Thymus (tissue), 11 donors: ENCODE data around the gene SCD5. TPM values are rescaled to one million over a fixed set of nuclear protein-coding genes. Genes with fewer than 3 reads are reported as not detected.
A peak's percentile ranks its signal among the peaks of the same experiment; 100 is the strongest.

ENCODE experiments used
- DNase-seq, 9 donors: peaks; one replicate each; pipeline ENCODE4 v3.0.0-alpha.2; 2013; ENCODE audit warnings: low spot score in 9 of 9, low read depth in 6 of 9, missing footprints in 1 of 9
- H3K27ac ChIP-seq, 2 donors: one replicate each; pipeline ENCODE4 v1.5.1; 2013; ENCODE audit warnings: control low read depth in 1 of 2, low read depth in 1 of 2, low read length in 1 of 2, mild to moderate bottlenecking in 1 of 2, moderate library complexity in 1 of 2
- H3K27me3 ChIP-seq, 2 donors: one replicate each; pipeline ENCODE4 v1.5.1; 2013; ENCODE audit warnings: low read length in 1 of 2; ENCODE audit not compliant: control insufficient read depth in 2 of 2, insufficient read depth in 1 of 2
- H3K36me3 ChIP-seq, 2 donors: one replicate each; pipeline ENCODE4 v1.5.1; 2013; ENCODE audit warnings: low read length in 1 of 2, mild to moderate bottlenecking in 1 of 2, moderate library complexity in 1 of 2; ENCODE audit not compliant: control insufficient read depth in 2 of 2, insufficient read depth in 2 of 2
- H3K4me1 ChIP-seq, 2 donors: one replicate each; pipeline ENCODE4 v1.5.1; 2013; ENCODE audit warnings: low read length in 2 of 2; ENCODE audit not compliant: control insufficient read depth in 2 of 2, insufficient read depth in 2 of 2
- H3K4me3 ChIP-seq, 2 donors: one replicate each; pipeline ENCODE4 v1.5.1; 2013; ENCODE audit warnings: low read length in 2 of 2, control low read depth in 1 of 2, mild to moderate bottlenecking in 1 of 2
- H3K9me3 ChIP-seq, 2 donors: one replicate each; pipeline ENCODE4 v1.5.1; 2013; ENCODE audit warnings: low read length in 1 of 2, mild to moderate bottlenecking in 1 of 2; ENCODE audit not compliant: control insufficient read depth in 2 of 2, insufficient read depth in 1 of 2
- WGBS: extraction: QIAGEN DNeasy Blood & Tissue Kit; methylation state at CpG from one replicate; pipeline ENCODE4 v1.1.7; 2013; 5-methylcytosine and 5-hydroxymethylcytosine counted together
- polyA plus RNA-seq: library from polyadenylated mRNA; stranded (reverse); fragments of 200-250 nt; gene quantifications from one replicate; pipeline ENCODE4 v1.2.3, GENCODE V29; 2013
- total RNA-seq: library from RNA; stranded (reverse); fragments of 120-200 nt; gene quantifications from one replicate; pipeline ENCODE4 v1.2.4, GENCODE V29; 2013
- donor health status: healthy.

The SCD5 gene
- total and polyA plus RNA-seq, 2 donors = 6.5 to 20.1 TPM

DNA sequence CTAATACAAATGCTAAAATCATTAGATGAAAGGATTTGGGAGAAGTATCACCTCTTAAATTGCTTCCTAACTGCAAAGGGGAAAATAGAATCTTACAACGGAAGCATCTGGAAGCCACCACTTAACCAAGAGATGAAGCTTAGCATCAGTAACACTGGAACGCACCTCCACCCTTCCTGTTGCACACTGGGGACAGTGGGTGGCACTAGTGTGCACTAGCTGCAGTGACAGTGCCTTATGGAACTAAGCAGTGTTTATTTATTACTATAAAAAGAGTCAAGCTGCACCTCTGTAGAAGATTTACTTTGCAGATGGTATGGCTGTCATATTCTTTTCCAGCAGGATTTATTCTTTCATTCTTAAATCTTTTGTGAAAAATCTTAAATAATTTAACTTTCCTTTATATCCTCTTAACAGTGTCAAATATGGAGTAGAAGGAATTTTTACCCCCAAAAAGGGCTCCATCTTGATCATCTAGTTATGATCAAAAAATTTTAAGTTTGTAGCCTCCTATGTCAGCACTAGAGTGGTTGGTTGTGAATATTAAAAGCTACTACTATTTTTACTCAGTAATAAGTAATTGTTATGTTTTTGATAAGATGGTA is 76.7 kb downstream of the SCD5 start:
- peak in 4 of 9 donors; percentile 12 to 39 (median 21) for DNase-seq
- no peak overlapping the region for H3K27ac ChIP-seq
- 36% methylated on average over 2 of the region's 2 CpGs for WGBS
- H3K27me3 ChIP-seq = no peaks in the 10 kb centered on the region
- H3K36me3 ChIP-seq = no peaks in the 10 kb centered on the region
- no peaks in the 10 kb centered on the region for H3K4me1 ChIP-seq
- H3K9me3 ChIP-seq = no peaks in the 10 kb centered on the region
- no peak overlapping the region for H3K4me3 ChIP-seq

DNA sequence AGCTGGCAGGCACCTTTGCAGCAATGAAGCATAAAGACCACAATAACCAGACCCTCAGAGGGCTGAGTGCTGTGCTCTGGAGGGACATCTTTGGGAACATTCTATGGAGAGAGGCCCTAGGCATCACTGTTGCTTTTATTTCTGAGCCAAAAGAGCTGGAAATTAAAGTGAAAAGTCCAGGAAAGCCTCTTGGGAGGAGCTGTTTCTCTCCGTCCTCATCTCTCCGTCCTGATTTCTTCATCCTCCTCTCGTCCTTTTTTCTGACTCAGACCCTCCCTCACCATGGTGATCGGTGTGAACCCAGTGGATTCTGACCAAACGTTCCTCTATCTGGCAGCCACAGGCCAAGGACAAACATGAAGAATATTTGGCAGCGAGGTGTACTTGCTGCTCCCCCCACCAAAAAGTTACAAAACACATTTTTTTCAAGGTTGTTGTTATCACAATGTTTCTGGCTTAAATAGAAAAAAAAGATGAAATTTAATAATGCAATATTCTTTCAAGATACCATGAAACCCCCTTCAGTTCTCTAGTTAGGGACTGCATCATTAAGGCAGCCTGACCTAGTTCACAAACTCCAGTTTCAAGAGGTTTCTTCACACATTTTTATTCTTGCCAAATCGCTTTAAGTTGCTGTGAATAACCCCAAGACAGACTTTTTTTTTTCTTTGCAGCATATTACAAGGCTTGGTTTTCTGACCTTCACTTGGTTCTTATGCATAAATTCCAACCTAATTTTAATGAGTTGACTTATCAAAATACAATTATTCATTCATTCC is 80.2 kb downstream of the SCD5 start:
- Histone ChIP-seq H3K36me3 (no peaks in the 10 kb centered on the region), H3K27ac (no peak overlapping the region), H3K4me3 (no peak overlapping the region), H3K27me3 (no peaks in the 10 kb centered on the region), H3K4me1 (no peaks in the 10 kb centered on the region), H3K9me3 (no peaks in the 10 kb centered on the region)
- DNase-seq = no peak
- WGBS = 94% methylated on average over 7 of the region's 7 CpGs

DNA sequence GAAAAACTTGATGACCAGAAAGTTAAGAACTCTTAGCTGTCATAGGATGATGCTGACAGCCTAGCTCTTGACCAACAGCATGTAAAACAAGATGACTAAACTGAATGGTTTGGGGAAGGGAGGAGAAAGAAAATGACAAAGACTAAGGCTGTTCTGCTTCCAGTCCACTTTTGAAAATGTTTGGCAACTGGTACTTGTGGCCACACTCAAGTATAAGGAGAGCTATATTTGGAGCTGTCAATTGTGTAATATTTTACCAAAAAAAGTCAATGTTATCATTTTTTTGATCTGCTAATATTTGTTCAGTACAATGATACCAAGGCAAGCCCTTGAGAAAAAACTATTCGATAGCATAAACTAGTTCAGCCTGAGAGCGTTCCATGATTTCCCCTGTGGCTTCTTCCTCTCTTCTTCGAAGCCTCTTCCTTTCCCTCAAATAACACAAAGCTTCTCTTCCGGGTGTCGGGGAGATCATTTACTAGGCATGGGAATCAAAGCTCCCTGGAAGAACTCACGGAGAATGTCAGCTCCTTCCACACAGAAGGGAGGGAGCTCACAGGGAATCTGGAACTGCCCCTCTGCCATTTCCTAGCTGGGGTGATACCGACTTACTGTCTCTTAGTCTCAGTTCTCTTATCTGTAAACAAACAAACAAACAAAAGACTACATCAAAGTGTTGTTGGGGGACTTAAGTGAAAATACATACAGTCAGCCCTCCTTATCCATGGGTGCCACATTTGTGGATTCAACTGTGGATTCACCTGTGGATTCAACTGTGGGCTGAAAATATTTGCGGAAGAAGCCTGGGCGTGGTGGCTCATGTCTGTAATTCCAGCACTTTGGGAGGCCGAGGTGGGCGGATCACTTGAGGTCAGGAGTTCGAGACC is 82.6 kb downstream of the SCD5 start:
- Histone ChIP-seq H3K27me3 (no peaks in the 10 kb centered on the region), H3K27ac (no peak overlapping the region), H3K4me3 (no peak overlapping the region), H3K4me1 (no peaks in the 10 kb centered on the region), H3K9me3 (no peaks in the 10 kb centered on the region), H3K36me3 (no peaks in the 10 kb centered on the region)
- WGBS = 88% methylated on average over 12 of the region's 12 CpGs
- DNase-seq = no peak

DNA sequence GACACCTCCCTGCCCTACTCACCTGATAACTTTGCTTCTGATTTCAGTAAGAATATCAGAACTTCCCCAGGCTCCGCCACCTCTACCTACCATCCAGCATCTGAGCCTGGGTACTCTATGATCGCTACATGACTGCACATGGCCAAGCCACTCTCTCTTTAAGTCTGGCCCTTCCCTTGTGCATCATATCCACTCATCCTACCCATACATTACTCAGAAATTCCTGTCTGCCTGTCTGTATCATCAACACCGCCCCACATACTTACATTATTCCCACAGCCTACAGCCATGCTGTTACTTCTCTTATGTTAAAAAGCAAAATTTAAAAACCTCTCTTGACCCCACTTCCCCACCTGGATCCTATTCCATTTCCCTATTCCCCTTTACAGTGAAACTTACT is 84.7 kb downstream of the SCD5 start:
- Histone ChIP-seq H3K27me3 (no peaks in the 10 kb centered on the region), H3K36me3 (no peaks in the 10 kb centered on the region), H3K9me3 (no peaks in the 10 kb centered on the region), H3K4me1 (no peaks in the 10 kb centered on the region), H3K4me3 (no peak overlapping the region), H3K27ac (no peak overlapping the region)
- no peak for DNase-seq
- WGBS = 96% methylated on average over 3 of the region's 3 CpGs

DNA sequence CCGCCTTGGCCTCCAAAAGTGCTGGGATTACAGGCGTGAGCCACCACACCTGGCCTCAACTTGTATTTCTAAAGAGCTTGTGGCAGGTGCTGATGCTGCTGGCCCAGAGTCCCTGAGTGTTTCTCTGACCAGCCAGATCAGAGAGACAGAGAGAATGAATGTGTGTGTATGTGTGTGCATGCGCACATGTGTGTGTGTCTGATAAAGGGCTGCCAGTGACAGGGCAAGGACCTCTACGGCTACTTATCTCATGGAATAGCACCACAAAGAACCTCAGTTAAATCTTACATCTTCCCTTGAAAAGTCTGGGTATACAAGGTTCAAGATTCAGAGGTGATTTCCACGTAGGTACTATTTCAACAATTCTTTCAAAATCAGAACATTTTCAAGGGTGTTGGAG is 86.0 kb downstream of the SCD5 start:
- Histone ChIP-seq H3K27ac (no peak overlapping the region), H3K4me1 (no peaks in the 10 kb centered on the region), H3K4me3 (no peak overlapping the region), H3K9me3 (no peaks in the 10 kb centered on the region), H3K36me3 (no peaks in the 10 kb centered on the region), H3K27me3 (no peaks in the 10 kb centered on the region)
- WGBS = 97% methylated on average over 5 of the region's 5 CpGs
- DNase-seq = no peak

DNA sequence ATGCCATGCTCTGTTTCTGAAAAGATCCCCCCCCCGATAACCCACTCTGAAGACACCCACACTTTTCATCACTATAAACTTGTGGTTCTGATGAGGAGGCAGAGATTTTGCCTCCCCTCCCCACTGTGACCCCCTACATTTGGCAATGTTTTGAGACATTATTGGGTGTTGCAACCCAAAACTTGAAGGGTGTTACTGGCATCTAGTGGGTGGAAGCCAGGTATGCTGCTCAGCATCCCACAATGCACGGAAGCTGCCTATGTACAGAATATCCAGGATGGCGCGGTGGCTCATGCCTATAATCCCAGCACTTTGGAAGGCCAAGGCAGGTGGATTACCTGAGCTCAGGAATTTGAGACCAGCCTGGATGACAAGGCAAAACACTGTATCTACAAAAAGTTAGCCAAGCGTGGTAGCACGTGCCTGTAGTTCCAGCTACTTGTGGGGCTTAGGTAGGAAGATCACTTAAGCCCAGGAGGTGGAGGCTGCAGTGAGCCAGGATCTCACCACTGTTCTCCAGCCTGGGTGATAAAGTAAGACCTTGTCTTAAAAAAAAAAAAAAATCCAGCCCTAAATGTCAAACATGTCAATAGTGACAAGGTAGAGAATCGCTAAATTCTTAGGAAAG is 87.3 kb downstream of the SCD5 start:
- DNase-seq = no peak
- H3K9me3 ChIP-seq = no peaks in the 10 kb centered on the region
- H3K27me3 ChIP-seq = no peaks in the 10 kb centered on the region
- H3K36me3 ChIP-seq = no peaks in the 10 kb centered on the region
- WGBS = 92% methylated on average over 7 of the region's 7 CpGs
- H3K4me1 ChIP-seq = no peaks in the 10 kb centered on the region
- no peak overlapping the region for H3K27ac ChIP-seq
- no peak overlapping the region for H3K4me3 ChIP-seq

DNA sequence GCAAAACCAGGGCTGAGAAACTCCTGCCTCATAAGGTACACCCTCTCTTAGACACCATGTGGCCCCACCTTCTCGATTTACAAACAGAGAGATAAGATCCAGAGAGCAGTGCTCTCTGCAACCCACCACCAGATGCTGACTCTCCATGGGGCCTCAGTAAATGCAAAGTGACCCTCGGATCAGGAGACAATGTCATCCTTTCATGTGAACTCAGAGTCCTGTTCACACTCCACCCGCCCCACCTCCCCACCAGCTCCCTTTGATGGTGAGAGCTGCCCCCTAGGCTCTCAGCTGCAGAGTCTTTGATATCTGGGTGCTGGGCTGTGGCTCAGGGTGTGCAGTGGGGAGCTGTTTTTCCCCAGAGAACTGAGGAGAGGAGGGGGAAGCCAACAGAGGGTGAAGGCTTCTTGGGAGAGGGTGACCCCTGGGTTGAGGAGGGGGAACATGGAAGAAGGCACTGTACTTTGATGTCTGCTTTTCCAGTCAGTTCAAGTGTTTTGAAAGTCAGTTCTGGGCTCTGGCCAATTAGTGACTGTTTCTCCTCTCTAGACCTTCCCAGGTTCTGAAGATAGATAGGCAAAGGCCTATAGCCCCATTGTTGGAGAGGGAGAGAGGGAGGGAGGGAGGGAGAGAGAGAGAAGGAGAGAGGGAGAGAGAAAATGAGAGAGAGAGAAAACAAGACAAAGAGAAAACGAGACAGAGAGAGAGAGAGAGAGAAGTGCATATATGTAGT is 88.2 kb downstream of the SCD5 start:
- Histone ChIP-seq H3K4me3 (no peak overlapping the region), H3K36me3 (no peaks in the 10 kb centered on the region), H3K27ac (no peak overlapping the region), H3K27me3 (no peaks in the 10 kb centered on the region), H3K9me3 (no peaks in the 10 kb centered on the region), H3K4me1 (no peaks in the 10 kb centered on the region)
- no peak for DNase-seq
- WGBS = 71% methylated on average over 4 of the region's 4 CpGs

DNA sequence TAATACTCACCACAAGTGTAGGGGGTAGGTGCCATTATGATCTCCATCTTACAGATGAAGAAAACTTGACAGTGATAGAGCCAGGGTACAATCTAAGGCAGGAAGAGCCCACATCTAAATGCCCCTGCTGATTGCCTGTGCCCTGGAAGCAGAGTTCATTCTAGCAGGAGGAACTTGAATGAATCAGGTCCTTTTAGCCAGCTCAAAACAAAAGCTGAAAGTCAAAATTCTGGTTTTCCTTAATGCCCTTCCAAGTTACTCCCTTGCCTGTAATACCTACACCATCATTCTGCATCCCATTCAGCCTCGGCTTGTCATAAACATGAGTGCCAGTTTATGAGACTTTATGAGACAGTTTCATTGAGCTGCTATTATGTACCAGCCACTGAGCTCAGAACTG is 89.6 kb downstream of the SCD5 start:
- H3K9me3 ChIP-seq = no peaks in the 10 kb centered on the region
- WGBS = 97% methylated on average over 1 of the region's 1 CpG
- H3K27ac ChIP-seq = no peak overlapping the region
- H3K27me3 ChIP-seq = no peaks in the 10 kb centered on the region
- H3K4me3 ChIP-seq = no peak overlapping the region
- no peaks in the 10 kb centered on the region for H3K36me3 ChIP-seq
- DNase-seq = no peak
- no peaks in the 10 kb centered on the region for H3K4me1 ChIP-seq
